GM21723 (cell line): Measurements from ENCODE around the gene GALNT15.

Experiments
- ATAC-seq: cut with Tn5 transposase; IDR thresholded peaks from one replicate; pipeline ENCODE4 v1.9.1; 2021; ENCODE audit warnings: mild to moderate bottlenecking, moderate library complexity; ENCODE audit not compliant: unreplicated experiment

GALNT15 gene

DNA sequence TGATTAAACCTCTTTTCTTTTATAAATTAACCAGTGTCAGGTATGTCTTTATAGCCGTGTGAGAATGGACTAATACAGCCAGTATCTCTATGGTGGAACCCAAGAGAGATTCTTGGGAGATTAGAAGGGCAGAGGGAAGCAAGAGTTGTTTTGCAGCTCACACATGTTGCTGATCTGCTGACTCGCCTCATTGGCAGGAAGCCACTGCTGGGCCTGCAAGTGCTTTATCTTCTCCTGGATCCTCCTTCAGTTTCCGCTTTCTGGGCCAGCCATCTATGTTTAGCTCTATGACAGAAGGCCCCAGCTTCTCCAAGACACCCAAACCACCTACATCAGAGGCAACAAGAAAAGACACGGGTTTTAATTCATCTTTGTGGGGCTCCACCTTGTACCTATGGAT lies 23.4 kb upstream of the GALNT15 start:
- ATAC-seq: no peak

DNA sequence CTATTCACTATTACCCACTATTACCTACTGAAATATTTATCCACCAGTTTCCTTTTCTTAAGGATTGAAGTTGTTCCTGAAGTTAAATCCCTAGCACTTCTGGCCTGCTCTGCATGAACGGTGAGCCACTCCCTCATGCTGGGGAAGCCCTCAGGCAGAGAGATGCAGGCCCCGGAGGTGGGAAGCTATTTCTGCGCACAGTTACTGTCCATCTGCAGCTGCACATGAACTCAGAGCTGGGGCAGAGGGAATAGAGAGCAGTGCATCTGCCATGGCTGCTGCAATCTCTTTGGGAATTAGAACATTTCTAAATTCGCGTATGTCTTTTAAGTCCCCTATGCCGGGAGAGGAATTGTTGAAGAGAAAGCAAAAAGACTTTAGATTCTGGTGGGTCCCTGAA lies 6.3 kb upstream of the GALNT15 start:
- ATAC-seq: no peak

DNA sequence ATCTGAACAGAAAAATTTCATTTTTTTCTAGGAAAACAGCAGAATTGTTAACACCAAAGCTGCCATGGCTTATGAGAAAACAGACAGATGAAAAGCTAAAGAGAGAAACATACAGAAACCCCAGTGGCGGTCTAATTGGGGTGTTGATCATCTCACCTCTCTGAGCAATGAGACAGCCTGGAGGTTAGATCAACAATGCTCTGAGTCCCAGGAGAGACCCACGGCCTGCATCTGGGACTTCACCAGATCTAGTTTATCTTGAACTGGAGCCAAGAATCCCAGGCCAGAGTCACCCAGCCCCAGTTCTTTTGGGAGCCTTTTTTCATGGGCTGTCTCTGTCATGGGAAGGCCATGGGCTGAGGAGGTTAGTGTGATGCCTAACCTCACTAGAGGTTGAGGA lies 3.5 kb upstream of the GALNT15 start:
- ATAC-seq: no peak

DNA sequence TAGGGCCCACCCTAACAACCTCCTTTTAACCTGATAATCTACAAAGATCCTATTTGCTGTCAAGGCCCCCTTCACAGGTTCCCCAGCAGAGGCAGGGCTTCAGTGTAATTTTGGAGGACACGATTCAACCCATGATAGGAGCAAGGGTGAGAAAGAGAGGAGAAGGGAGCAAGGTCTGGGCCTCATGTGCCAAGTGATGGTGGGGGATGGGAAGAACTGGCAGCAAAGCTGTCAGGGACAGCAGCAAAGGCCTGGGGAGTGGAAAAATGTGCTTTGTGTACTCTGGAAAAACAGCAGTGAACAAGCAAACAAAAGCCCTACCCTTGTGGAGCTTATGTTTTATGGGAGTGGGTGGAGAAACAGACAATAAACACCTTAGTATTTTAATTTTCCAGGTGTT lies 2.7 kb upstream of the GALNT15 start:
- no peak for ATAC-seq

DNA sequence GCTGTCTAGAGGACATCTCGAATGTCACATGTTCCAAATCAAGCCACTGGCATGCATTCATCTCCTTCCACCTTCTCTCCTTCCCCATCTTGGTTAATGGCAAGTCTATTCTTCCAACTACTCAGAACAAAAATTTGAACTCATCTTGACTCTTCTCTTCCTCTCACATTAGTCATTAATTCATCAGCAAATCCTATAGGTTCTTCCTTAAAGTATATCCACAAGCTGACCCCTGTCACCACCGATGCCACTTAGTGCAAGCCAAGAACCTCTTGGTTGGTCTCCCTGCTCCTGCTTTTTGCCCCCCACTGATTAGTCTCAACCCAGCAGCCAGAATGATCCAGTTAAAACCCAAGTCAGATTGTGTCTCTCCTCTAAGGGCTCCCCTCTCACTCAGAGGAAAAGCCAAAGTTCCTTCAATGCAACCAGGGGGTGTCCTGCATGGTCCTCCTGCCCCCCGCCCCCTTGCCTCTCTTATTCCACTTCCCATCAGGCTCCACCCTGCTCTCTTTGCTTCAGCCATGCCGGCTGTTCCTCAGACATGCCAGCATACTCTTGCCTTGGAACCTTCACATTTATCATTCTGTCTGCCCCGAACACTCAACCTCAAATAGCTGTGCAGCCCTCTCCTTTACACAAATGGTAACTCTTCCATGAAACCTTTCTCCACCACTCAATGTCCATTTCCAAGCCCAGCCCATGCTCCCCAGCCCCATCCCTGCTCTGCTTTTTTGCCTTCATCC lies 1.0 kb upstream of the GALNT15 start:
- ATAC-seq: no peak

DNA sequence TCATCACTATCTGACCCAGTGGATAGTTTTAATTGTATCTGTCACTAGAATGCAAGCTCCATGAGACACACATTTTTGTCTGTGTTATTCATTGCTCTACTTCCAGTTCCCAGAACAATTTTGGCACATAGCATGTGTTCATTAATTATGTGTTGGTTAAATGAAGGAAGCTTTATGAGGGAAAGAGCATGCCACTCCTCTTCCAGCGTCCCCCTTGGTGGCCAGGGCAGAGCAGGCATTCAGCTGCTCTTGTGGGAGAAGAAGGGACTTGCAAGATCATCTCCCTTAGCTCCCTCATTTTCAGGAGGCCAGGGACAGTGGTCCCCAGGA lies 489 bp upstream of the GALNT15 start:
- no peak for ATAC-seq

DNA sequence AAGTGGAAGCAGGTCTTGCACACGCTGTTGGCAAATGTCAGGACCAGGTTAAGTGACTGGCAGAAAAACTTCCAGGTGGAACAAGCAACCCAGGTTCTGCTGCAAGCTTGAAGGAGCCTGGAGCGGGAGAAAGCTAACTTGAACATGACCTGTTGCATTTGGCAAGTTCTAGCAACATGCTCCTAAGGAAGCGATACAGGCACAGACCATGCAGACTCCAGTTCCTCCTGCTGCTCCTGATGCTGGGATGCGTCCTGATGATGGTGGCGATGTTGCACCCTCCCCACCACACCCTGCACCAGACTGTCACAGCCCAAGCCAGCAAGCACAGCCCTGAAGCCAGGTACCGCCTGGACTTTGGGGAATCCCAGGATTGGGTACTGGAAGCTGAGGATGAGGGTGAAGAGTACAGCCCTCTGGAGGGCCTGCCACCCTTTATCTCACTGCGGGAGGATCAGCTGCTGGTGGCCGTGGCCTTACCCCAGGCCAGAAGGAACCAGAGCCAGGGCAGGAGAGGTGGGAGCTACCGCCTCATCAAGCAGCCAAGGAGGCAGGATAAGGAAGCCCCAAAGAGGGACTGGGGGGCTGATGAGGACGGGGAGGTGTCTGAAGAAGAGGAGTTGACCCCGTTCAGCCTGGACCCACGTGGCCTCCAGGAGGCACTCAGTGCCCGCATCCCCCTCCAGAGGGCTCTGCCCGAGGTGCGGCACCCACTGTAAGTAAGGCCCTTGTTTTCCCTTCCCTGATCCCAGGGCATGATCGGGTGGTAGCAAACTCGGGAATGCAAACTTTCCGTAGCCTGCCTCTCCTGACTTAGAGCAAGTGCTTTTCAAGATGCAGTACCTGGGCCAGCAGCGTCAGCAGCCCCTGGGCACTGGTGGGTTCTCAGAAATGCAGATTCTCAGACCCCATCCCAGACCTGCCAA lies 759 bp downstream of the GALNT15 start:
- ATAC-seq: no peak

DNA sequence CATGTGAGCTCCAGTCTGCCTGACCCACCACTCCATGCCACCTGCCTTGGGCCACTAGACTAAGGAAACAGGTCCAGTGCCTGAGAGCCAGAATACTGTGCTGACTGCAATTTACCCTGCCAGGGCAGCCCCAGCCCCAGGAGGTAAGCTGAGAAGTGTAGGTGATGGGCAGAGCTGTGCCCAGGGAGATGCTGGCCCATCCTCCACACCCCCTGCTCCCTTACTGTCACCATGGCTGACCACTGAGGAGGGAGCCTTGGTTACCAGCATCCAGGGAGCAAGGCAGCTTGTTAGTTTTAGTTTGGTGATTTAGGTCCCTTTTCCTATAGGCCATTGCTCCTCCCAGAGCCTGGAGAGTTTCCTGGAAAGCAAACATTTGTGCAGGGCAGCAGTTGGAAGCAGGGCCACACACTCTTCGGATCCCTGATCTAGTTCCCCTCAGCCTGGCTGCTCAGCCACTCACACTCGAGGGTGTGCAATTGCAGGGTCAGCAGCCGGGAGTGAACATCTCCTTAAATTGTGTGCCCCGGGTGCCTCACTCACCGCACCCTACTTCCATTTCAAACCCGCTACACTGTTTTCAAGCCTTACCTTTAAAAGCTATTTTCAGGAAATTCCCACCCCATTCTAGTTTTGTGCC lies 2.0 kb downstream of the GALNT15 start:
- no peak for ATAC-seq

DNA sequence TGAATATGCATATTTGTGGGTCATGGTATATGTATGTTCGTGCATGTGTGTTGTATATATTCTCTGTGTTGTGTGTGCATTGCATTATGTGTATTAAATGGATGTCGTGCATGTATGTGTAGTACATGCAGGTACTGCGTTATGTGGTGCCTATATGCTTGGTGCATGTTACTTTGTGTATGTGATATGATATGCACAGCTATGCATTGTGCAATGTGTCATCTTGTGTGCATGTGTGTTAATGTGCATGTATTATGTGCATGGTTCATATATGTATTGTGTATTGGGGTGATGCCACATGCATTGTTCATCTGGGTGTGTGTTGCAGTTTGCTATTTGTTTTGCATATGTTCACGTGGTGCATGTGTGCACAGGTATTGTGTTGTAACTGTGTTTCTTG lies 2.9 kb downstream of the GALNT15 start:
- ATAC-seq: no peak

DNA sequence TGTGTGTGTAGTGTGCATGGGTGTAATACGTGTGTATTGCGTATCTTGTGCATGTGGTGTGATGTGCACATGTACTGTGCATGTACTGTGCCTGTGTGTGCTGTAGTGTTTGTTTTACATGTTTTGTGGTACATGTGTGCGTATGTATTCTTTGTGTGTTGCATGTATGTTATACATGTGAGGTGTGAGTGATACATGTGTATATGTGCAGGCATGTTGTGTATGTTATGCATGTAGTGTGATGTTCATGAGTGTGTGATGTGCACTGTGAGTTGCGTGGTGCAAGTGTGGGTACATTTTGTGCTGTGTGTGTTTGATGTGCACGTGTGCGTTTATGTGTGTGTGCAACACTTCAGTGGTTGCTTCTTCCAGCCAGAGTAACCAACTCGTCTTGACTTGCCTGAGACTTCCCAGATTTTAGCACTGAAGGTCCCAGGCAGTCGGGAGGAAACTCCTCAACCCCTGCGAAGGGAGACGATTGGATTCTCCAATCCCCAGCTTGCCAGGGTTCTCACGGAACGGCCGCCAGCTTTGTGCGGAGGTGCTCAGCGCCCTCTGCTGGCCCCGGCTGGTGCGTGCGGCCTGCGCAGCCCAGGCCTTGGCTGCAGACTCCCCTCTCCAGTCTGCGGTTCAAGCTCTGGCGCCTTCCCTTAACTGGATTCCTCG lies 3.6 kb downstream of the GALNT15 start:
- peak; percentile 82 for ATAC-seq

DNA sequence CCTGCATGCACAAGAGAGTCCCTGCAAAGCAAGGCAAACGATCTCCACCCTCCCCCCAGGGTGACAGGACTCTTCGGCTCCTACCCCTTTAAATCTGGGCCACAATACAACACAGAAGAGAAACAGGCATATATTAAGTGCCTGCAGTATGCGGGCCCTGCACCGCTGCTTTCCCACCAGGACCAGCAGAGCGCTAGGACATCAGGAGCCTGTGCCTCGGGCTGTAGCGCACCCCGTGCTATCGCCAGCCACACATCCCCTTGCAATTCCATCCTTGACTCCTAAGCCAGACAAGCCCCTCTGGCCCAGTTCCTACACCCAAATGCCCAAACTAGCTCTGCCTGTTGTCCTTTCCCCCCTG lies 4.1 kb downstream of the GALNT15 start:
- ATAC-seq: peak; percentile 21

DNA sequence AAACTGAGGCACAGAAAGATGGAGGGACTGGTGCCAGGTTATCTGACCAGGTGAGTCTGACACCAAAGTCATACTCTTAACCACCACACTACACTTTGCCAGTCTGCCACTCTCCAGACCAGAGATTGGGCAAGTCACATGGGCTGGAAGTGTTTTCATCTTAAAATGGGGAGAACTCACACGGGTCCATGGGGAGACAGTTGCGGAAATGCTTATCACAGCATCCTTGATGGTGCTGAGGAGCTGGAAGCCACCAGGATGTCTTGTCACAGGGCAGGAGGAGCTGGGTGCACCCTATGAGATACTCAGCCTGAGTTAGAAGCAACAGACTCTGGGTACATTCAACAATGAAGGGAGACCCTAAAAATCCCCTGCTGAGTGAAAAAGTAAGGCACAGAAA lies 4.8 kb downstream of the GALNT15 start:
- no peak for ATAC-seq

DNA sequence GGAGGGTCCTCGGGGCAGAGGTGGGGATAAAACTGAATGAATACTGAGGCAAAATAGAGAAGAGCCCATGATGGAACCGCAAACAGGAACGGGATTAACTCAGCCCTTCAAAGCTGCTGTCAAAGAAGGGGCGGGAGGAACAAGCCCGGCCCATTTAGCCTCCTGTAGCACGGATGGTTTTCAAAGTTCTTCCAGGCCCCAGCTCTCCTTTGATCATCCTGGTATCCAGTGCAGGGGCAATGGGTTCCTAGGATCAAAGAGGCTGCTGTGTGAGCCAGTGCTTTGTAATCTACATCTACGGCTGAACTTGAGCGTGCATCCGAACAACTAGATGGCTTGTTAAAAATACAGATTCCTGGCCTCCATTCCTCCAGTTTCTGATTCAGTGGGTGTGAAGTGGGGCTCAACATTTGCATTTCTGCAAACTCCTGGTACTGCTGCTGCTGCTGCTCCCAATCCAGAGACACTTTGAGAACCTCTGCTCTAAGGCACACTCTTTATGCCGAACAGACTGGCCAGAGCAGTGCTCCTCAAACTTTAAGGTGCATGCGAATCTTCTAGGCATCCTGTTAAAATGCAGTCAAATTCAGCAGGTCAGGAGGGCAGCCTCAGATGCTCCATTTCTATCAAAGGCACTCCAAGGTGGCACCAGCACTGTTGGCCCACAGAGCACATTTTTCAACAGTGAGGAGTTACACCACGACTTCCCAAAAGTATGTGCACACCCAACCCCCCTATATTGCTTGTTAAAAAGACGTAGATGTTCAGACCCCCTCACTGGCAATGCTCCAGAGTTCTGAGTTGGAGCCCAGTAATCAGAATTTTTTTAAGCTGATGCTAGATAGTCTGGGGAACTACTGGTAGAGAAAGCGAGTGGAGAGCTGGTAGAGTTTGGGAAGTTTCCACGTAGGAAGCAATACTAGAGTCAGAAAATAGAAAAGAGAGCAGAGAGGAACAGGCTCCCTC lies 5.6 kb downstream of the GALNT15 start:
- no peak for ATAC-seq

DNA sequence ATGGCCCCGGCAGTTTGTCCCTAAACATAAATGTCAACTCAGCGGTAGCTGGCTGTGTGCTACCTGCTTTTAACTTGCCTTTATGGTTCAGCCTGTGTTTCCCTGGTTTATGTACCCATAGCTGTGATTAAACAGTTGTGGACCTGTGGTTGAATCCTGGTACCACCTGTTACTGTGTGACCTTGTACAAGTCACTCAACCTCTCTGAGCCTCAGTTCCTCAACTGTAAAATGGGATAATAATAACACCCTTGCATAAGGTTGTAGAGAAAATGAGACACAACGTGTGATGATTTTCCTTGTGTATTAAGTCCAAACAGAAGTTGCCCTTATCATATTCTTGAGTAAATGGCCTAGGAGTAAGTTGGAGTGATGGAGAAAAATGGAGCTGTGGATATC lies 6.3 kb downstream of the GALNT15 start:
- no peak for ATAC-seq

DNA sequence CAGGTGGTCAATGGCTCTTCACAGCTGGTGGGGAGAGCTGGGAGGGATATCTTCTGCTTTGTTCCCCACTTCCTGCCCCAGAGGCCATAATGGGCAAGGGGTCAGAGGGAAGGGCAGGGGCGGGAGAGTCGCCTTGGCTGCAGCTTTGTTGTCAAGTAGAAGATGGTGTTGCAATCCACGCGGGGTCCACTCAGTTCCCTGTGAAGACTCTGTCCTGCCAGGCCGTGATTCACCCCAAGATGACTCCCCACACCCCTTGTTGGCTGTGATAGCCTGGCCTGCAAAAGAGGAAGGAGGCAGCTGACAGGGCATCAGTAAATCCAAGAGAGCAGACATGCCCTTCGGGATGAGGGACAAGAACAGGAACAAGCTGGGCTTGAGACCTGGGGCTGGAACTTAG lies 6.9 kb downstream of the GALNT15 start:
- no peak for ATAC-seq

DNA sequence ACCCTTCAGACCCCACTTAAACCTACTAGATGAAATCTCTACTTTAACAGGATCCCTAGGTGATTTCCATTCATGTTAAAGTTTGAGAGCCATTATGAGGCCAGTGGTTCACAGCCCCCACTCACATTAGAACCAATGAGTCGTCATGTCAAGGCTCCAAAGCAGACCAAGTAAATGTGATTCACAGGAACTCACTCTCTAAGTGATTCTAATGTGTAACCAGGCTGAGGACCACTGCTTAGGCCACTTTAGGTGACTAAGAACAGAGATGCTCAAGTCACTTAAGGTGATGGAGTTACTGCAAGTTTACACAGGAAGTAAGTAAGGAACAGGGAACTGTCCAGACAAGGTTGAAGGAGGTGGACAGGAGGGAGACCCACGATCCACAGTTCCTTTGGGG lies 7.7 kb downstream of the GALNT15 start:
- no peak for ATAC-seq

DNA sequence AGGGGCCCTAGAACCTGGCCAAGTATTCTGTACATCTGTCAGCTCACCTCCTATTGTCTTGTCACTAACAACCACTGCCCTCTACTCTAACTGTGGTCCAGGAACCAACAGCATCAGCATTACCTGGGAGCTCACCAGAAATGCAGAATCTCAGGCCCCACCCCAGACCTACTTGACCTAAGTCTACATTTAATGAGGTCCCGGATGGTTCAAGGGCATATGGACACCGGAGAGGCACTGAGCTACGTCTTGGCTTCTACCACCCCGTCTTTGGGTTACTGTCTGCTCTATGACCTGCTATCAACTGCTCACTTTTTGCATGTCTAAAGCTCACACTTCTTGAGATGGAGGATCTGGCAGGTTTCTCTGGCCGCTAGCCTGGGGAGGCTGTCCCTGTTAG lies 8.1 kb downstream of the GALNT15 start:
- ATAC-seq: no peak

DNA sequence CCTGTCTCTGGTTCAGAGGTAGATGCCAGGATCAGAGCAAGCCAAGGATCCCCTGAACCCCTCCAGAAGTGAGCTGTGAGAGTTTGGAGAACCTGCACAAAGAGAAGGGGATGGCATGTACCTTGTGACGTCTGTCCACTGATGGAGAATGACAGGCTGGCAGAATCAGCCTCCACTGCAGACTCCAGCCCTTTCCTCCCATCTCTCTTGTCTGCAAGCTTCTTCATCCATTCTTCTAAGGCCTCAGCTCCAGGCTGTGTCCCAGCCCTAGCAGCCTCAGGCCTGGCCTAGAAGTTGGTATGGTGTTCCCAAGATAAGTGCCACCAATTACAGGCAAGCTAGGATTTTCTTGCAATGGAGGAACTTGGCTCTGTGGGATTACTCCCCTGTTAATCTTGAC lies 8.6 kb downstream of the GALNT15 start:
- ATAC-seq: no peak

DNA sequence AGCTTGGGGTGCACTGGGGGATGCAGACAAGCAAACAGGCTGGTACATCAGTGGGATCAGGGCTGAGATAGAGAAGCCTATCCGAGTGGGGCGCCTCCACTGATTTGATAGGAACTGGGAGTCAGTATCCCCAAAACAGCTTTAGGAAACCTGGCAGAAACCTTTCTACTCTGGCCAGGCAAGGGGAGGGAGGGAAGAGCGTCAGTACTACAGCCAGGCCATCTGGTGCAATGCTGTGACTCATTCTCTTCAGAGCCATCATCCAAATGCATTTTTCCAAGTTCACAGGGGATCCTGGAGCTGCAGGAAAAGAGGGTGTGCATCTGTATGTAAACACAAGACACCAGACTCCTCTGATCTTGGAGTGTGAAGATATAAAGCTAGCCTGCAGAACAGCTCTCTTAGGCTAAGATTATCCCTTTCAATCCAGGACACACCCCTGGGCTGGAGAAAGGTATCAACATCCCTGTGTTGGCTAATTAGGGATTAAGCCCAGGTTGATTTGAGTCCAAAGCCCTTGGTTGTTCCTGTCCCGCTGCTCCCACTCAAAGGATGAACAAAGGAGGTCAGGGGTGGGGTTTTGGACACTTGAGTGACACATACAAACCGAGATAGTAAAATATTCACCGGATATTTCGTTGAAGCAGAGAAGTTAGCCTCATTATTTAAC lies 9.3 kb downstream of the GALNT15 start:
- ATAC-seq: no peak

DNA sequence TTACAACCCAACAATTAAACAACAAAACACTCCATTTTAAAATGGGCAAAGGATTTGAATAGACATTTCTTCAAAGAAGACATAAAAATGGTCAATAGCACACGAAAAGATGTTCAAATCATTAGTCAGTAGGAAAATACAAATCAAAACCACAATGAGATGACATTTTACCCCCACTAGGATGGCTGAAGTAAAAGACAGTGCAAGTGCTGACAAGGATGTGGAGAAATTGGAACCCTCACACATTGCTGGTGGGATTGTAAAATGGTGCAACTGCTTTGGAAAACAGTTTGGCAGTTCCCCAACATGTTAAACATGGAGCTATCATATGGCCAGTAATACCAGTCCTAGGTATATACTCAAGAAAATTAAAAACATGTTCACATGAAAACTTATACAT lies 11.6 kb downstream of the GALNT15 start:
- no peak for ATAC-seq
